Amniotic stem cell (primary cell): Measurements from ENCODE around the gene THSD4.

Source experiments
- DNase-seq: peaks from one replicate; lab custom pipeline; 2025; lab: John Stamatoyannopoulos, UW

The THSD4 gene

GRCh38 chr15:71627188-71627587 lies 511.9 kb downstream of the THSD4 start:
- no peak for DNase-seq

GRCh38 chr15:71627604-71628003 lies 512.3 kb downstream of the THSD4 start:
- DNase-seq = no peak

DNA sequence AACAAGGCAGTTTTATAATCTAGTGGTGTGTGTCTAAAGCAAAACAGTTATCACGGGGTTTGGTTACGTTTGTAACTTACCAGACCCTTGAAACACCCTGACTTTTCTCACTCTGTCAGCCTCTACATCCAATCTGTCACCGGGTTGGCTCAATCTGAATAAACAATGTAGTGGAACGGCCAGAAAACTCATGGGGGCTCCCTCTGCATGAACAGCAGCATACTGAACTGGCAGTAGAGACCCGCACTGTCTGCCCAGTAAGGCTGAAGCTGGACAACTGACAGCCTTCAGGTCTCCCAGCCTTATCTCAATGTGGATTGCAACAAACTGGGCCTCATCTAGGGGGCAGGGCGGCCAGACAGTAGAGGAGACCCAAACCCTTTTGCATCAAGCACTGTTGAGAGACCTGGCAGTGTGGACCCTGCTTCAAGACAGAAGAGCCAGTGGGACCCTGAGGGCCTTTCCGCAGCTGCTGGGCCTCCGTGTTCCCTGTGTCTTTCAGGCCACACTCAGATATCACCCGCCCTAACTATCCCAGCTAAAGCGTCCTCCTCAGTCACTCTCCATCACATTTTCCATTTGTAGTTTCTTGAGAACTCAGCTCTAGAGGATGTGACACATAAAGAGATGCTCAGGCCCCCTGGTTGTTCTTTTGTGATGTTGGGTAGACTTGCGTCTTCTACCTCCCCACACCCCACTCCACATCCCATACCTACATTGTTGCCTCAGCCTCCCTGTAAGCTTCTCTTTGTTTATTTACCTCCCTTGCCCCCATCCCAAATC lies 513.9 kb downstream of the THSD4 start:
- no peak for DNase-seq

DNA sequence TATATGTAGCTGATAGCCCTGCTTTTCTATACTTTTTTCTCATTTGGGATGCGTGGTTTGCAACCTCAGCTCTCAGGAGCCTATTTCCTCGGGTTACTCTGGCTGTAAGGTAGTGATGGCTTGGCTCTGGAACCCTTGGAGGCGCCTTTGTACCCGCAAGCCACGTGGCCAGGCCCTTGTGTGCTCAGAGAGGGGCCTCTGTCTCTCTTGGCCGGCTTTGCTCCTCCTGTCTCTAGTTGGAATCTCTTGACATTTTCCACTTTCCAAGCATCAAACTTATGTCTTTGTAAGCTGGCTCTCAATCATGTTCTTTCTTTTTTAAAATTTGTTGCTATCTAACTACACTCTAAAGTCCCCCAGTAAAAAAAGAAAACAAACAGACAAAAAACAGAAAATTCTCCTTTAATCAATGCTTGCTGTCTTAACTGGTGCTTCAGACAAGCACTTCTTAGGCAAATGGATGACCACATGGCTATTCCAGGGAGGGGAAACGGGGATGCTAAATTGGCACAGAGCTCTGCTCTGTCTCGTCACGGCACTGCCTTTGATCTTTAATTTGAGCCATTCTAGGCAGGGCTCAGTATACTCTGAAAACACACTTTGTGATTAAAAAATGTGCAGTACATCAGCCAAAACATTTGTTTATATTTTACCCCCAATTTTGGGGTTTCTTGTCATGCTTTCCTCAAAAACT lies 514.7 kb downstream of the THSD4 start:
- no peak for DNase-seq

DNA sequence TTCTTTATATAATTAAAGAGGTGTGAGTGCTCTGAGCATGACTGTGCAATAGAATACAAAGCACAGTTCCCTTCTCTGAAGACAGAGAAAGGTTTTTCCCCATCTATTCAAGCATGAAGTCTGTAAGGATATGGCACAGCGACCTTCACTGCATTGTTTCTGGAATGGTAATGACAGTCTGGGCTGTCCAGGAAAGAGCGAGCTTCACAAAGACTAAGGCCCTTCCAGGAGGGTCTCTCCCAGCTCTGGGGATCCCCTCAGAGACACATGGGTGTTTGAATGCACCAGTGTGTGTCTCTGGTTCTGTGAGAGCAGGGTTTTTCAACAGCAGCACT lies 515.2 kb downstream of the THSD4 start:
- no peak for DNase-seq

- DNase-seq = no peak
Observed at GRCh38 chr15:71632576-71633195, 517.4 kb downstream of the THSD4 start.

GRCh38 chr15:71634820-71635560 lies 519.7 kb downstream of the THSD4 start:
- DNase-seq = no peak

GRCh38 chr15:71635735-71636134 lies 520.5 kb downstream of the THSD4 start:
- no peak for DNase-seq

GRCh38 chr15:71638876-71639275 lies 523.6 kb downstream of the THSD4 start:
- no peak for DNase-seq

DNA sequence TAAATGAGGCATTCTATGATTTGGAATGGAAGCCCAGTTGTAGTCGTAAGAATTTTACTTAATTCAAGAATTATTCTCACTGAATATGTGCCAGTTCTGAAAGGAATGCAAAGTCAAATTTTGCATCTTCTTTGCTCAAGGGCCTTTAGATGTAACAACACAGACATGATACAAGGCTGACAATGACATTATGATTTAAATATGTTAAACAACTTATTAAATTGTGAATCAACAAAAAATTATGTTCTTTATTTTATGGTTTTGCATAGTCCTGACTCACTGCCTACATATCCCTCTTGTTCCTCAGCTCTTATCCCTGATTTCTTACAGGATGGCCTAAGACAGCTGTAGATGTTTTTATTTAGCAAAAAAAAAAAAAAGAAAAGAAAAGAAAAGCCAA lies 524.2 kb downstream of the THSD4 start:
- DNase-seq = no peak

DNA sequence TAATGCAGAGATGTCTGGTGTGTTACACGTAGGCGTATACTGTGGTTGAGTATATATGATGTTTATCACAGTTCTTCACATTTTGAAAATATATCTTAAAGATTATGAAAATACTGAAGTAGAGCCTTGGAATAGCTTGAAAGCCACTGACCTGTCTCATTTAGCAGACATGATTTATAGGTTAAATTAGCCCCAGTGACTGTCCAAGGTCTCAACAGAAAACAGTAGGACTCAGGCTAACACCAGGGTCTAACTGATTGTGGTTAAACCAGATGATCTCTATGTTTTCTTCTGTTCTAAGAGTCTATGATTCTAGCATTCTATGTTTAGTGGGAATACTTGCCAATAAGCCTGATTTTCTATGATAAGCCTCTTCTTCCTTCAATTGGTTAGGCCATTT lies 528.6 kb downstream of the THSD4 start:
- no peak for DNase-seq

DNA sequence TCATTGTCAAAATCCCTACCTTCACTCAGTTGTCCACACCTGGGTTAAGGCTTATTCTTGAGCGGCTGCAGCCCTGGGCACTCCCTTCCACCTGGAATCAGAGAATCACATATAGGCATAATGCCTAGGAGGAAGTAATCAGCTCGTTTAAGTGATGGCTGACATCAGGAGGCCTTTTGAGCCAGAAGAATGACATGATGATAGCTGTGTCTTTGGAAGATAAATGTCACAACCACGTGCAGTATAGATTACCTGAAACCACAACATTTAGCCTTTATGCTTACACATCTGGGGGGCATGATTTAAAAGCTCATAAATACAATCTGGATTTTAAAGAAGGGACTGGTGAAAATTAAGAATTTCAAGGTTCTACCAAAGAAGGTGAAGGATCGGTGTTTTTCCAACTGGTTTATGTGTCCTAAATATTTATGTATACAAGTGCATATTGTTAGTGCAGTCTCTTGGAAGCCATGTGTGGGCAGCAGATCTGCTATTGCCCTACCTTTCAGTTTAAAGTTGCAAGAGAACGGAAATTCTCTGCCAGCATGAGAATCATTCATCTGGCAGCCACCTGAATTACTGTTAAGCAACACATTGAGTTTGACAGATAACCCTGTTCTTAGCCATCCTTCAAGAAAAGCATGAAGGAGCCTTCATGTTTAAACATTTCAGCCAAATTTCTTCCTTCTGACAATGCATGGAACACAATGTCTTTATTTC lies 531.7 kb downstream of the THSD4 start:
- no peak for DNase-seq

GRCh38 chr15:71647487-71647808 lies 532.2 kb downstream of the THSD4 start:
- DNase-seq = no peak

DNA sequence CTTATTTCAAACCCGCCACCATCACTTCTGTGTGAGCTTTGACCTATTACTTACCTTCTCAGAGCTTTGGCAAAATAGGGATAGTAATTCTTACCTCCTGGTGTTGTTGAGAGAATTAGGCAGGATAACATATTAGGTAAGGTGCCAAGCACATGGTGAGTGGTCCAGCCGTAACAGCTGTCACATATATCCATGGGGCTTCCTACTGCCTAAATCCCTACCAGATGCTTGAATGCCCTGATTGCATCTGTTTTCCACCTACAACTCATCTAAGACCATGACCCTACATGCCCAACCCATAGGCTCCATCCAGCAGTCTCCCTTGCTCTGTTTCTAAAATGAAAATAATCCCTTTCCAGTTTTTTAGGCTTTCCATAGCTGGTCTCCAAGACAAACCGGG lies 532.8 kb downstream of the THSD4 start:
- no peak for DNase-seq

GRCh38 chr15:71649894-71650293 lies 534.6 kb downstream of the THSD4 start:
- no peak for DNase-seq

DNA sequence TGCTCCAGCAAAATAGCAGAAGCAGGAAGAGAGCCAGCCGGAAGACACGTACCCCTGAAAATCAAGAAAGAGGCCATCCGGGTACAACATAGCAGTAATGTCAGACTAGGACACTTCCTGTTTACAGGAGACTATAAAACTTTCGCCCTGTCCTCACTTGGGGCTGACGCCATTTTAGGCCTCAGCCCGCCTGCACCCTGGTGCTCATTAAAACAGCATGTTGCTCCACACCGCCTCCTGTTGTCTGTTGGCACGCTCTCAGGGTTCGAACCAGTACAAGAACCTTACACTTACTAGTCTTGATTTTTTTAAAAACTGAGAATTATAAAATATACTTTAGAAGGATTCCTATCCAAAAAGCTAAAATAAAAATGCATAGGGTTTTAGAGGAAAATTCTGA lies 535.3 kb downstream of the THSD4 start:
- no peak for DNase-seq

GRCh38 chr15:71651750-71652186 lies 536.5 kb downstream of the THSD4 start:
- peak; percentile 52 for DNase-seq

GRCh38 chr15:71654042-71654719 lies 538.9 kb downstream of the THSD4 start:
- no peak for DNase-seq

DNA sequence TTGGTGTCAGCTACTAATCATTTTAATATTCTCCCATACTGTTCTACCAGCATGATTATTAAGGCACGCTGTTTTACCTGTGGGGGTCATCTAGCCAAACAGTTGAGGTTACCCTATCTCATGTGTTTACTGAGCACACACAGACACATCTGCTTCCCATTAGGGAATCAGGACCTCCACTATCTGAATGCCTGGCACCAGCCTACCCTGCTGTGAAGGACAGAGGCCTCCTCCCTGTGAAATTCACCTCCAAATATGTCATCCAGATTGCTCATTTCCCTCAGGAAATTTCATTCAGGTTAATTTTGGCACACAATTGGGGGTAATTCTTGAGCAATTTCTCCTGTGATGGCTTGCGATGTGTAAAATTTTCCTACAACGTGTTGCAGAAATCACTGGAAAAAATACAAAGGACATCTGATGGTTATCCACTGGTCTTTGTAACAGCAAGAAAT lies 539.5 kb downstream of the THSD4 start:
- no peak for DNase-seq

- DNase-seq = no peak
Observed at GRCh38 chr15:71656425-71656824, 541.2 kb downstream of the THSD4 start.

DNA sequence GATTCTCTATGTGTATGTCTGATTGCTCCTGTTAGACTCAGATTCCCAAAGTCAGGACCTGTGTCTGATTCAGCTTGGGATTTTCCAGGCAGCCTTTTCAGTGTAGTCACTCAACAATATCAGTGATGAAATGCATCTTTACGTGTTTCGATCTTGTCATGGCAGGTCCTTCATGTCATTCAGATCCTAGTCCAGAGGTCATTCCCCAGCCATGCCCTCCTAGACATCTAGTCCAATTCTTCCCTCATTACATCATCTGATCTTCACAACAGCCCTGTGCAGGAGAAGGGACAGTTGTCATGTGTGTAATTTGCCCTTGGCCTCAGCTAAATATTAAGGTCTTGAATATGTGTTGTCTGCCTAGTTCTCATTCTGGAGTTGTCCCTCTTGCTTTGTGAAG lies 541.9 kb downstream of the THSD4 start:
- no peak for DNase-seq
